ENCODE results near the gene NFIB.

Gene NFIB

GRCh38 chr9:14258660-14259239 is 55.2 kb downstream of the NFIB start:
- H3K4me3 ChIP-seq (ENCODE audit: low read depth, low read length), result no peak overlapping the region
- TF ChIP-seq CTCF (IDR thresholded peaks at IDR 0.05; ENCODE audit: borderline replicate concordance, insufficient read depth, low read depth, low read length), result no peak

GRCh38 chr9:14258156-14258555 is 55.8 kb downstream of the NFIB start:
- no peak overlapping the region for H3K4me3 ChIP-seq (ENCODE audit: low read depth, low read length)
- TF ChIP-seq CTCF (IDR thresholded peaks at IDR 0.05; ENCODE audit: borderline replicate concordance, insufficient read depth, low read depth, low read length), result no peak

- no peak overlapping the region for H3K4me3 ChIP-seq (ENCODE audit: low read depth, low read length)
- TF ChIP-seq CTCF (IDR thresholded peaks at IDR 0.05; ENCODE audit: borderline replicate concordance, insufficient read depth, low read depth, low read length), result no peak
Measured at GRCh38 chr9:14256588-14256987, 57.4 kb downstream of the NFIB start.

GRCh38 chr9:14251154-14252071 is 62.5 kb downstream of the NFIB start:
- TF ChIP-seq CTCF (IDR thresholded peaks at IDR 0.05; ENCODE audit: borderline replicate concordance, insufficient read depth, low read depth, low read length), result no peak
- no peak overlapping the region for H3K4me3 ChIP-seq (ENCODE audit: low read depth, low read length)

- H3K4me3 ChIP-seq (ENCODE audit: low read depth, low read length), result no peak overlapping the region
- TF ChIP-seq CTCF (IDR thresholded peaks at IDR 0.05; ENCODE audit: borderline replicate concordance, insufficient read depth, low read depth, low read length), result no peak
Measured at GRCh38 chr9:14250794-14251153, 63.2 kb downstream of the NFIB start.

- H3K4me3 ChIP-seq (ENCODE audit: low read depth, low read length), result no peak overlapping the region
- no peak for TF ChIP-seq CTCF (IDR thresholded peaks at IDR 0.05; ENCODE audit: borderline replicate concordance, insufficient read depth, low read depth, low read length)
Measured at GRCh38 chr9:14249527-14249926, 64.4 kb downstream of the NFIB start.

GRCh38 chr9:14248149-14248548 is 65.8 kb downstream of the NFIB start:
- no peak for TF ChIP-seq CTCF (IDR thresholded peaks at IDR 0.05; ENCODE audit: borderline replicate concordance, insufficient read depth, low read depth, low read length)
- H3K4me3 ChIP-seq (ENCODE audit: low read depth, low read length), result no peak overlapping the region
